Epithelial cell of prostate (primary cell): ENCODE results near the gene PLAAT3.
"Not testable (repeated sequence)": the region's sequence is repeated elsewhere in the genome, so short reads cannot be mapped to it uniquely, and the experiment has no call there.

ENCODE experiments used
- DNase-seq: peaks from one replicate; pipeline ENCODE4 v3.0.0-alpha.2; 2011; ENCODE audit warnings: low read depth, low spot score
- H3K27ac ChIP-seq: fragments of 450-650 bp; 2 replicates; pipeline ENCODE4 v1.5.1; 2017; ENCODE audit warnings: mild to moderate bottlenecking

The PLAAT3 gene

DNA sequence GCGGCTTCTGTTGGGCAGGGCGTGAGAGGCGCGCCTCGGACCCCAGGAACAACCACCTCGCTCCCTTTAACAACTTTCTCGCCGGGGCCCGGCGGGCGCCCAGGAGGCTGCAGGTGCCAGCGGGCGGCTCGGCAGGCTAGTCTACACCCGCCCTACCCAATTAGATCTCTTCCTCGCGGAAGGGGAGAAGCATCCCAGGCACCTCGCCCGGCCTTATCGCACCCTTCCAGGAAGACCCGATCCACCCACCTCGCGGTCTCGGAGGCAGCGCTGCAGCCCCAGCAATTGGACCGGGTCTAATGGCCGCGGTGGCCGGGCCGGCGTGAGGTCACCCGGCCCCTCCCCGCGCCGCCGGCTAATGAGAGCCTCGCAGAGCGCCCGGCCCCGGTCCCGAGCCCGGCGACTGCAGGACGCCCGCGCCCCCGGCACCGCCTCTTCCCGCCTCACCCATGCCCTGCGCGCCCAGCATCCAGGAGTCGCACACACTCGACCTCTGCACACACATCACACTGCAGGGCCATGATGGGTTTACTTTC lies at the start of gene PLAAT3:
Gene PLAAT3 (minus strand): TSS at position 298 of the 536 bp plus-strand sequence. CDS start 419 bp downstream, outside the sequence.
- DNase-seq, result no peak
- no peak within 1 kb of the TSS for H3K27ac ChIP-seq

DNA sequence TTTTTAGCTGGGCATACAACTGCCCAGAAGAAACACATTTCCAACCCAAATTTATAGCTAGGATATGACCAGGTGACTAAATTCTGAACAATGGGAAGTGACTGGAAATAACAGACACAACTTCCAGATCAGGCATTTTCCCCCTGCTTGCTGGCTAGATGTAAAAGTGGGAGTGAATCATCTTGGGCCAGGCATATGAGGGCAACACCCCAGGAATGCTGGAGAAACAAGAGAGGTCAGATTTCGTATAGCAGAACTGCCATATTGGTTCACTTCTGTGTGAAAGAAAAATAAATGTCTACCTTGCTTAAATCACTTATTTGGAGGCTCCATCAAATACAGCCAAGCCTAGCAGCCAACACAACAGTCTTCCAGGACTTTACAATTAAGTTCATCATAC lies 49.6 kb upstream of the PLAAT3 start:
- H3K27ac ChIP-seq, result peak overlapping the region; percentile 77
- no peak for DNase-seq

DNA sequence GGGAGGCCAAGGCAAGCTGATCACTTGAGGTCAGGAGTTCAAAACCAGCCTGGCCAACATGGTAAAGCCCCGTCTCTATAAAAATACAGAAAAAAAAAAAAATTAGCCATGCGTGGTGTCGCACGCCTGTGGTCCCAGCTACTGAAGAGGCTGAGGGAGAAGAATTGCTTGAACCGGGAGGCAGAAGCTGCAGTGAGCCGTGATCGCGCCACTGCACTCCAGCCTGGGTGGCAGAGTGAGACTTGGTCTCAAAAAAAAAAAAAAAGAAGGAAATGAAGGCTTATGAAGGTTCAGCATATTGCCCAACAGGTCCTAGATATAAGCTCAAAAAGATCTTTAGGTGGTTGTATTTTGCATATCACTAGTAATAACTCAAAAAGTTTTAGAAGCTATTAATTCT lies 46.7 kb upstream of the PLAAT3 start:
- H3K27ac ChIP-seq, result no peak overlapping the region
- DNase-seq, result no peak

DNA sequence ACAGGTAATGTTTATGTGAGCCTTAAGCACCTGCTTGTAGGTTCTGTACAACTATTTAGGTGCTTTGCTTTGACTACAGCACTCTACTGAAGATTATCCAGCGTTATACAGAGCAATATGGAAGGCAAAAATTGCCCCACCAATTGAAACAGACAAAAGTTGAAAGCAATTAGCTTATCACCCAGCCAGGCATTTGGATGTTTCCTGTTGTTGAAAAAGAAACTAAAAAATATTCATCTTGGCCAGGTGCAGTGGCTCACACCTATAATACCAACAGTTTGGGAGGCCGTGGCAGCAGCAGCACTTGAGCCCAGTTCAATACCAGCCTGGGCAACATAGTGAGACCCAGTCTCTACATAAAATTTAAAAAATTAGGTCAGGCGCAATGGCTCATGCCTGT lies 38.4 kb upstream of the PLAAT3 start:
- no peak for DNase-seq
- no peak overlapping the region for H3K27ac ChIP-seq

DNA sequence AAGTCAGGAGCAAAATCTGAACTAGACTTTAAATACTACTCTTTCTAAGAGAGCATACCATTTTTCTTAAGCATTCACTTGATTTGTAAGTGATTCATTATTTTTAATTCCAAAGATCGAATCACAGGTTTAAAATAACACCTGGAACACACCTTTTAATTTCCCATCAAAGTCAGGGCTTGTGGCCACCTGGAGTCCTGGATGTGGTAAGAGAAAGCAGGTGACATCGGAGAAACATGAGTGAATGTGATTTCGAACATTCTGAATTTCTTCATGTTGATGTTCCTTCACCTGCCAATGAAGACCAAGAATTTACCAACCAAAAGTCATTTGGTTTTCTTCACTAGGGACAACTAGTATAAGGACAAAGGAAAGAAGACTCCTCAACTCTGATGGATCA lies 29.0 kb upstream of the PLAAT3 start:
- H3K27ac ChIP-seq, result no peak overlapping the region
- no peak for DNase-seq

DNA sequence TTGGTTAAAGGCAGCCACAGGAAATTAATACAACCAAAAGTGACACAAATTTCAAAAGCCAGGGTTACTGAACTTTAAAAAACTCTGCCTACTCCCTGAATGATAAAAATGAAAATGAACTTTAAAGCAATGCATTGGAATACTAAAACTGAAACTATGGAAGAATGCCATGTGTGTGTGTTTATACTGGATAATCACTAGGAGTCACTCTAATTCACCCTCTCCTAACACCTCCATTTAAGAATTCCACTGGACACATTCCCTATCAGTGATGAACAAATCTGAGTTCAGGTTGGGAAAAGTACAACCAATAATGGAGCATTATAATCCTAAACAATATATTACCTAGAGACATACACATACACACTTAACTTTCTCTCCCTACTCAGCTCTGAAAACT lies 27.5 kb upstream of the PLAAT3 start:
- no peak for DNase-seq

DNA sequence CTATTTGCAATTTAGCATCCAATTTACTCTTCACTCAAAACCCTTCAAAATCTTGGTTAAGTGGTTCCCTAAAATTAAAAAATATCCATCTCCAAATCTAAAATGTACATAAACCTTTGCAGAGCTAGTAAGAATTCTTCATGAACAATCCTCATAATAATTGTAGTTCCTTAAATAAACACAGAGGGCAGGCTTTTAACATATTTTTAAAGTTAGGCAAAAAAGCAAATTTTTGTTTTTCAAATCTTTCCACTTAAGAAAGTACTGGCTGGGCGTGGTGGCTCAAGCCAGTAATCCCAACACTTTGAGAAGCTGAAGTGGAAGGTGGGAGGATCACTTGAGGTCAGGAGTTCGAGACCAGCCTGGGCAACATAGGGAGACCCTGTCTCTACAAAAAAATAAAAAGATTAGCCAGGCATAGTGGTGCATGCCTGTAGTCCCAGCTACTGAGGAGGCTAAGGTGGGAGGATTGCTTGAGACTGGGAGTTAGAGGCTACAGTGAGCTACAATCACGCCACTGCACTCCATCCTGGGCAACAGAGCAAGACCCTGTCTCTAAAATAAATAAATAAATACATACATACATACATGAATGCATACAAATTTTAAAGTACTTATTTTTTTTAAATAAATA lies 25.1 kb upstream of the PLAAT3 start:
- H3K27ac ChIP-seq, result no peak overlapping the region
- DNase-seq, result no peak

More for the DNA sequence above, 27.5 kb upstream of the PLAAT3 start:
- no peak overlapping the region for H3K27ac ChIP-seq

DNA sequence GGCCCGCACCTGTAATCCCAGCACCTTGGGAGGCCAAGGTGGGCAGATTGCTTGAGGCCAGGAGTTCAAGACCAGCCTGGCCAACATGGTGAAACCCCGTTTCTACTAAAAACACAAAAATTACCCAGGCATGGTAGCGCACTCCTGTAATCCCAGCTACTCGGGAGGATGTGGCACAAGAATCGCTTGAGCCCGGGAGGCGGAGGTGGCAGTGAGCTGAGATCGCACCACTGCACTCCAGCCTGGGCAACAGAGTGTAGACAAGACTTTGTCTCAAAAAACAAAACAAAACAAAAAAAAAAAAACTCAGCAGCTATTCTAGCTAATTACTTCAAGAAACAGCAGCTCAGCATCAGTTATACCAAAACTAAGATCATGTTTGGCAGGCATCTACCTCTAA lies 24.2 kb upstream of the PLAAT3 start:
- not testable (repeated sequence) for DNase-seq, H3K27ac ChIP-seq

DNA sequence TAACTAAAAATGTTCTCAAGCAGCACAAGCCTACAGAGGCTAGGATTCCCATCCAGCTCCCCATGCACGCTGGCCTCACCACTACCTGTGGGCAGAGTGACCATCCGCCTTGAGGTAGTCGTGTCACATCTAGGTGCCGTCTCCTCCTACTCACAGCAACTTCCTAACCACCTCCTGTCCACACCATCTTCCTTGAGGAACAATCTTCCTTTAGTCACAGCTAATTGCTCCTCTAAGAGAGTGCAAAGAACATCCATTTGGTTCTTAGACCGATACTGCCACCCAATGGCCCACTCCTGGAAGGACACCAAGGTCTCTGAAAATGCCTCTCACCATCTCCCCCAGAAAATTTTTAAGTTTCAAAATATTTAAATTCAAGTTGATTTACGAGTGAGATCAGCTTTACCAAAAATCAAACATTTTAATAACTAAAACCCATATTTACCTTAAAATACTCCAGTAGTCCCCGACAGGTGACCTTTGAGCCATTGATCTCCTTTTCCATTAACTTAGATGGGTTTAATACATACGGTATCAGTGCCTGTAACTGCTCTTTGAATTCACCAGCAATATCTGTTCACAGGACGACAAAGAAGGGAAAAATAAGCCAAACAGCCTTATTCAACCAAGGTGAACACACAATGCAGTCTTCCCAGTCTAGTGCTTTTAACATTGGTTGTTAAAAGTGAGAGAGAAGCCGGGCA lies 21.7 kb upstream of the PLAAT3 start:
- no peak for DNase-seq
- no peak overlapping the region for H3K27ac ChIP-seq

DNA sequence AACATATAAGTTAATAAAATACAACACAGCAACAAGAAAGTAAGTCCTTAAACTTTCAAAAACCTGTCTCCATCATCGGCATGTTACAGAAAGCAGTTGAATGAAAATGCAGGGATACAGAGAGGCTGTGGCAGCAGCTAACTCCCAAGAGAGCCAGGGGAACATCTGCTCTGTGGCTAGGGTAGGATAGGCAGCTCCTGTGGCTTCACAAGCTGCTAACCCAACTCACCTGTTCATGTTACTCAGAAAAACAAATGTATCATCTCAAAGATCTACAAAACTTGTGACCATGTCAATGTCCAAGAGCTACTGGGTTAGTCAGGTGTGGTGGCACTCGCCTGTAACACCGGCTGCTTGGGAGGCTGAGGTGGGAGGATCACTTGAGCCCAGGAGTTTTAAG lies 15.2 kb upstream of the PLAAT3 start:
- DNase-seq, result no peak

DNA sequence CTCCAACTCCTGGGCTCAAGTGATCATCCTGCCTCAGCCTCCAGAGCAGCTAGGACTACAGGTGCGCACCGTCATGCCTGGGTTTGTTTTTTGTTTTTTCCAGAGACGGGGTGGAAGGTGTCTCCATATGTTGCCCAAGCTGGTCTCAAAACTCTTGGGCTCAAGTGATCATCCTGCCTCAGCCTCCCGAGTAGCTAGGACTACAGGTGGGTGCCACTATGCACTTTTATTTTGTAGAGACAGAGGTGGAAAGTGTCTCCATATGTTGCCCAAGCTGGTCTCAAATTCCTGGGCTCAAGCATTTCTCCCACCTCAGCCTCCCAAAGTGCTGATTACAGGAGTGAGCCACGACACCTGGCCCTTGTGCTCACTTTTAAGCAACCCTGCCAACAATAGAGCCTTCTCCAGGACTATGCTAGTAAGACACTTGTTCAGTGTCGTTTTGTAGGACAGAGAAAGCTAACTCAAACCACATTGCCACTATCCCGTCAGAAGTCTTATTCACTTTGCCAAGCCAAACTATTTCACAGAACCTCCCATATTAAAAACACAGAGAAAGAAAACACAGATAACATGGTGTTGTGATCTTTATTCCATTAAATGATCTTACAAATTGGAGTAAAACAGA lies 9.4 kb upstream of the PLAAT3 start:
- no peak overlapping the region for H3K27ac ChIP-seq
- no peak for DNase-seq

More for the DNA sequence above, 15.2 kb upstream of the PLAAT3 start:
- no peak overlapping the region for H3K27ac ChIP-seq

DNA sequence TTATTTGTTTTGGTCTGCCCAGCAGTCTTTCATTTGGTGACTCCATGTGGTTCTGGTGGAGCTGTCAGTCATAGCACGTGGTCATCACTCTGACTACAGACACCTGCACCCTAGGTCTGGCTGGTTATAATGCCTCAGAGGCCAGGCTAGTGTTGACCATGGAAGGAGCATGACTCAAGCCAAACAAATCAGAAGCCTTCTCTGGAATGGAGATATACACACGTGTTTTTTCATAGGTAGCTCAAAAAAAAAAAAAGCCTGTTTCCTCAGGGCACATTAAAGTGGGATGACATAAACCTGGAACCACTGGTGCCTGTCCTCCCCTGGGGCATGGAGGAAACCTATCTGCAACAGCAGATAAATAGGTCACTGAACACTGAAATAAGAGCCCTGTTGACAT lies 8.1 kb upstream of the PLAAT3 start:
- peak; percentile 45 for DNase-seq
- no peak overlapping the region for H3K27ac ChIP-seq

DNA sequence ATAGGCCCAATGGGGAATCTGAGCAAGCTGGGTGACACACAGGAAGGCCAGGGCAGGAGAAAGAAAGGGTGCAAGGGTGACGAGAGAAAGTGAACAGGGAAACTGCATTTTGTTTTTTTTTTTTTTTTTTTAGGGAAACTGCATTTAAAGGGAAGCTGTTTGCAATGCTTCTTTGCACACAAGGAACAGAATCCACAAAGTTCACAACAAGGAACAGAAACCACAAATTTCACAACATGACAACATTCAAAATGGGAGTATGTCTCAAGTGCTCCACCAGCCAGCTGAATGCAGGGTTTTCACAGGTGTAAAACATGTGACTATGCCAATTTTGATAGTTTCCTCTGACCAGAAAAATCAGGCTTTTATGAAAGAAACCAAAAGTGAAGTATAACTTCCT lies 6.8 kb upstream of the PLAAT3 start:
- H3K27ac ChIP-seq, result no peak overlapping the region
- DNase-seq, result no peak

DNA sequence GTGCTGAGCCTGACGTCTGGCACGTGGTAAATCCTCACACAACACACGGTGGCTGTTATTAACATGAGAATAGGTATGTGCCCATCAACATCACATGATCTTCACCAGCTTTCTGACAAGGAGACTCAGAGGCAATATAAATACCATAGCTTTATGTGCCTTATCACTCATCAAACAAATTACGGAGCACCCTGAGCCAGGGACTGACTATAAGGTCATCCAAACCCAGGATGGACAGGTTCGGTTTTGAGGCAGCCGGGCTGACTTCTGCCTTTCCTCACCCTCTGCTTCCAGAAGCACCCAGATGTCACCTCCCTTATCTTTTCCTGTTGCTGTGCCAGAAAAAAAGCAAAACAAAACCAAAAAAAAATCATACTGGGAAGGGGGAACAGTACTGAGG lies 5.7 kb upstream of the PLAAT3 start:
- no peak for DNase-seq
- H3K27ac ChIP-seq, result no peak overlapping the region

DNA sequence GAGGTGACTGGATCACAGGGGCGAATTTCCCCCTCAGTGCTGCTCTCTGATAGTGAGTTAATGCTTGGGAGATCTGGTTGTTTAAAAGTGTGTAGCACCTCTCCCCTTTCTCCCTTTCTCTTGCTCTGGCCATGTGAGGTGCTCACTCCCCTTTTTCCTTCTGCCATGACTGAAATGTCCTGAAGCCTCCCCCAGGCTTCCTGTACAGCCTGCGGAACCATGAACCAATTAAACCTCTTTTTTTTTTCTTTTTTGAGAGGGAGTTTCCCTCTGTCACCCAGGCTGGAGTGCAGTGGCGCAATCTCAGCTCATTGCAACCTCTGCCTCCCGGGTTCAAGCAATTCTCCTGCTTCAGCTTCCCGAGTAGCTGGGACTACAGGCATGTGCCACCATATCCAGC lies 3.5 kb upstream of the PLAAT3 start:
- DNase-seq, result not testable (repeated sequence)

DNA sequence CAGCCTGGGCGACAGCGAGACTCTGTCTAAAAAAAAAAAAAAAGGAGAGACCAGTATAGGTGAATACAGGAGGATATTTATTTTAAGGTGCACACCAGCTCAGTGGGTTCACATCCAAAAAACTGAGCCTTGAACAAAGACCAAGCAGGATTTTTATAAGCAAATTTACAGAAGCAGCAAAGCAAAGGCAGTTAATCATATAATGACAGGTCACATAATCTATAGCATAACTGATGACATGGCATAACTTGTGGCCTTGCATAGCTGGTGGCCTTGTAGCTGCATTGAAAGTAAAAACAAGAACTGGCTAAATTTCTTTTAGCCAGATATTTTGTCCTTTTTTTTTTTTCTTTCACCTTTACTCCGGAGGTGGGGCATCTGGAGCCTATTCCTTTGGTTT lies 2.7 kb upstream of the PLAAT3 start:
- H3K27ac ChIP-seq, result no peak overlapping the region
- DNase-seq, result no peak

More for the DNA sequence above, 3.5 kb upstream of the PLAAT3 start:
- H3K27ac ChIP-seq, result not testable (repeated sequence)

DNA sequence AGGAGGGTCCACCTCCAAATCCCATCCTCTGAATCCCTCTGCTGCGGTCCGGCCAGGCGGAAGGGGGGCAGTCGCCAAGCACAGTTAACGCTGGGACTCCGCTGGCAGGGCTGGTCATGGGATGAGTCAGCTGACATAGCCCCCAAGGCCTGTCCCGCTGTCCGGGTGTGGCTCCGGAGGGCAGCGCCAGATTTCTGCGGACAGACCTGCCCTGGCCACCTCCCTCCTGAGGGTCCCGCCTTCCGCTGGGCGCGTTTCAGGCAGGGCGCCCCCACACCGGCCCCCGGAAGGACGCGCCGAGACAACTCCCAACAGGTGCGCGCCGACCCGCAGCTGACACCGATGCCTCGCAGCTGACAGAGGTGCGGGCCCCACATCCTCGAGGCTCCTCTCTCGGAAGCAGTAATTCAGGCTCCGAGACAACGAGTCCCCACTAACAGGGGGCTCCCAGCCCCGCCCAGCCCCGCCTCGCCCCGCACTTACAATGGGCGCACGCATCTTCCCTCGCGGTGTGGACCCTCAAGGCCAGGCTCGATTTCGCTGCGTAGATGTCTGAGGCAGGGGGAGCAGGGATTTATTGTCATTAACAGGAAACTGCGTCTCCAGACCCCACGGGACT lies 607 bp downstream of the PLAAT3 start:
- DNase-seq, result no peak
- no peak overlapping the region for H3K27ac ChIP-seq

DNA sequence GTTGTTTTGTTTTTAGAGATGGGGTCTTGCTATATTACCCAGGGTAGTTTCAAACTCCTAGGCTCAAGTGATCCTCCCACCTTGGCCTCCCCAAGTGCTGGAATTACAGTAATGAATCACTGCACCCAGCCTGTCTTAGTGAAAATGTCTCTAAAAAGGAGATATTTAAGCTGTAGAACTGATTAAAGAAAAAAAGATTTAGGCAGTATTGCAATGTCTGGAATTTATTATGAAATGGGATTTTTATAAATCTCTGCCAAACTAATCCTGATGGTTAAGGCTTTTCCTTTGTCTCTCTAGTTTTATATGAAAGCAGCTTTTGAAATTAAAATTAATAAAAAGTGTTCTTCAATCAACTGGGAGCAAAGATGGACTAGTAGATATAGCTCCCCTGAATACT lies 2.1 kb downstream of the PLAAT3 start:
- DNase-seq, result no peak
- no peak overlapping the region for H3K27ac ChIP-seq

DNA sequence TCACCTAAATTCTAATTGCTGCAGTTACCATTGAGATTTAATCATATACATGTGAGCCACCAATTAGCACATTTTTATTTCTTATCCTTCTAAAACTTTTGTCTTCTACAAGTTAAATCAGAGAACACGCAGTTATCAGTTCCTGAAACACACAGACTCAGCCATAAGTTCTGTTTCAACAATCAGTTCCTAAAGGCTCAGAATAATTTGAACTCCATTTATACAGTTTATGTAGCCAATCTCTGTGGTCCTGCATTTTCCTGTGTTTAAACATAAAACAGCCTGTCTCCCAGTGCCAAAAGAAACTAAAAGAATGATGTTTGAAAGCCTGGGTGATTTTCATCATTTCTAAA lies 2.9 kb downstream of the PLAAT3 start:
- no peak overlapping the region for H3K27ac ChIP-seq

DNA sequence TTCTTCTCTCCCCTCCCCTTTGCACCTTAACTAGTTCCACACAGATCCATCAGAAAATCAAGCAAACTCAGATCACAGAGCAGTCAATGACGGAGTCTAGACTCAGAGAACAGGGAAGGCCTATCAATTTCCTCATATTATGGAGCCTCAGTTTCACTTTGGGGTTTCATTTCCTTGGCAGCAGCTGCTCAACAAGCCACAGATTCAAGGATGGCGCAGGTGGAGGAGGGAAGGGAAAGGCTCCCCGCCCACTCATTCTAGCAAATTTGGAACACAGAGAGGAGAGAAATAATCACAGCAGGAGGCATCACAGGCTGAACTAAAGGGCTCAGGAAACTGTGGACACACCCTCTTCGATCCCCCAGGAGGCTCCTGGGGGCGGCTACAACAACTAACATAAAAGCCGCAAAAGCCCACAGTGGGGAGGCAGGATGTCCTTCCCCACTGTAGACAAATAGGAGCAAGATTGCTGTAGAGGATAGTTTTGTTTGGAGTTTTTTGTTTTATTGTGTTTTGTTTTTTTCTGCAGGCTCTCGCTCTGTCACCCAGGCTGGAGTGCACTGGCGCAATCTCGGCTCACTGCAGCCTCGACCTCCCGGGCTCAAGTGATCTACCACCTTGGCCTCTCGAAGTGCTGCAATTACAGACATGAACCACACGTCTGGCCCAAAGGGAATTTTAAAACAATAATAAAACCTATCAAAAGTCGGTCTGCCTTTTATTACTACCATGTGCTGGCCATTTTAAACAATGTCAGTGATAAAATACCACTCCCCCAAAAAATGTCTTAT lies 3.4 kb downstream of the PLAAT3 start:
- H3K27ac ChIP-seq, result no peak overlapping the region
- no peak for DNase-seq

More for the DNA sequence above, 2.9 kb downstream of the PLAAT3 start:
- DNase-seq, result no peak
